Stimulated activated naive CD4-positive, alpha-beta T cell treated with Interleukin-2 at 50 U/mL for 16 hours (primary cell): ENCODE measurements around the gene DHRS13.
"Not testable (repeated sequence)": the region's sequence is repeated elsewhere in the genome, so short reads cannot be mapped to it uniquely, and the experiment has no call there.

Experiments used
- DNase-seq: peaks from one replicate; lab custom pipeline; 2025; lab: John Stamatoyannopoulos, UW

DHRS13 gene

GRCh38 chr17:28882154-28882895, 20.6 kb downstream of the DHRS13 start:
- DNase-seq, result no peak

GRCh38 chr17:28881533-28882056, 21.3 kb downstream of the DHRS13 start:
- DNase-seq, result no peak

GRCh38 chr17:28880572-28880945, 22.3 kb downstream of the DHRS13 start:
- DNase-seq, result no peak

GRCh38 chr17:28879886-28880571, 22.9 kb downstream of the DHRS13 start:
- no peak for DNase-seq

- no peak for DNase-seq
Measured at GRCh38 chr17:28878981-28879380, 23.9 kb downstream of the DHRS13 start.

- DNase-seq, result no peak
Measured at GRCh38 chr17:28878158-28878910, 24.5 kb downstream of the DHRS13 start.

GRCh38 chr17:28877150-28877711, 25.6 kb downstream of the DHRS13 start:
- not testable (repeated sequence) for DNase-seq

- DNase-seq, result no peak
Measured at GRCh38 chr17:28875848-28876550, 26.9 kb downstream of the DHRS13 start.

- no peak for DNase-seq
Measured at GRCh38 chr17:28874750-28875149, 28.1 kb downstream of the DHRS13 start.

GRCh38 chr17:28873839-28874238, 29.0 kb downstream of the DHRS13 start:
- DNase-seq, result no peak

- no peak for DNase-seq
Measured at GRCh38 chr17:28871056-28871579, 31.8 kb downstream of the DHRS13 start.

GRCh38 chr17:28867276-28867675, 35.6 kb downstream of the DHRS13 start:
- no peak for DNase-seq

- no peak for DNase-seq
Measured at GRCh38 chr17:28865946-28866752, 36.7 kb downstream of the DHRS13 start.

GRCh38 chr17:28864991-28865849, 37.7 kb downstream of the DHRS13 start:
- no peak for DNase-seq

- no peak for DNase-seq
Measured at GRCh38 chr17:28863953-28864352, 38.9 kb downstream of the DHRS13 start.

GRCh38 chr17:28862561-28862960, 40.3 kb downstream of the DHRS13 start:
- no peak for DNase-seq

- no peak for DNase-seq
Measured at GRCh38 chr17:28861393-28862203, 41.3 kb downstream of the DHRS13 start.

GRCh38 chr17:28860363-28860808, 42.5 kb downstream of the DHRS13 start:
- DNase-seq, result no peak
